ENCODE measurements around the gene RAD51D.

Gene RAD51D

DNA sequence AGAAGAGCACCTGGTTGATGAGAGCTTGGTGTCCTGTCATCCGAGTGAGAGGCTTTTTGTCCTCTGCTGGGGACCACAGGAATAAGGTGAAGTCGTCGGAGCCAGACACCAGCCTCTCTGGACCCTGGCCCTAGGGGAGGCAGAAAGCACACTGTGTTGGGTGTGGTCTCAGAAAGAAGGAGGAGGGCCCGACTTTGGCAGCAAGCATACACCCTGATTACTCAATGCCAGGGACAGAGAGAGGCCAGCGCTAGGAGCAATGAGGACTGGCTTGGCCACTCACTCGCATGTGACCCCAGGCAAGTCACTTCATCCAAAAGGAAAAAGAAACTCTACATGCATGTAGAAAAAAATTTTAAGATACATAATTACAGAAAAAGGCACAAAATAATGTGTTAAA, 15.7 kb upstream of the RAD51D start:
- DNase-seq (ENCODE audit: low read depth) = no peak
- TF ChIP-seq MYC (IDR thresholded peaks at IDR 0.05; ENCODE audit: low read depth, low read length) = no peak
- TF ChIP-seq, protein P1, sequence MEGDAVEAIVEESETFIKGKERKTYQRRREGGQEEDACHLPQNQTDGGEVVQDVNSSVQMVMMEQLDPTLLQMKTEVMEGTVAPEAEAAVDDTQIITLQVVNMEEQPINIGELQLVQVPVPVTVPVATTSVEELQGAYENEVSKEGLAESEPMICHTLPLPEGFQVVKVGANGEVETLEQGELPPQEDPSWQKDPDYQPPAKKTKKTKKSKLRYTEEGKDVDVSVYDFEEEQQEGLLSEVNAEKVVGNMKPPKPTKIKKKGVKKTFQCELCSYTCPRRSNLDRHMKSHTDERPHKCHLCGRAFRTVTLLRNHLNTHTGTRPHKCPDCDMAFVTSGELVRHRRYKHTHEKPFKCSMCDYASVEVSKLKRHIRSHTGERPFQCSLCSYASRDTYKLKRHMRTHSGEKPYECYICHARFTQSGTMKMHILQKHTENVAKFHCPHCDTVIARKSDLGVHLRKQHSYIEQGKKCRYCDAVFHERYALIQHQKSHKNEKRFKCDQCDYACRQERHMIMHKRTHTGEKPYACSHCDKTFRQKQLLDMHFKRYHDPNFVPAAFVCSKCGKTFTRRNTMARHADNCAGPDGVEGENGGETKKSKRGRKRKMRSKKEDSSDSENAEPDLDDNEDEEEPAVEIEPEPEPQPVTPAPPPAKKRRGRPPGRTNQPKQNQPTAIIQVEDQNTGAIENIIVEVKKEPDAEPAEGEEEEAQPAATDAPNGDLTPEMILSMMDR (IDR thresholded peaks at IDR 0.05; ENCODE audit: low read depth, low read length) = no peak
- TF ChIP-seq POLR2A (IDR thresholded peaks at IDR 0.05; ENCODE audit: extremely low read depth, insufficient read length) = no peak
- TF ChIP-seq, protein P2, sequence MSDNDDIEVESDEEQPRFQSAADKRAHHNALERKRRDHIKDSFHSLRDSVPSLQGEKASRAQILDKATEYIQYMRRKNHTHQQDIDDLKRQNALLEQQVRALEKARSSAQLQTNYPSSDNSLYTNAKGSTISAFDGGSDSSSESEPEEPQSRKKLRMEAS (IDR thresholded peaks at IDR 0.05; ENCODE audit: low read depth, low read length) = no peak
- no peak overlapping the region for H3K4me3 ChIP-seq (ENCODE audit: low read depth, low read length)

DNA sequence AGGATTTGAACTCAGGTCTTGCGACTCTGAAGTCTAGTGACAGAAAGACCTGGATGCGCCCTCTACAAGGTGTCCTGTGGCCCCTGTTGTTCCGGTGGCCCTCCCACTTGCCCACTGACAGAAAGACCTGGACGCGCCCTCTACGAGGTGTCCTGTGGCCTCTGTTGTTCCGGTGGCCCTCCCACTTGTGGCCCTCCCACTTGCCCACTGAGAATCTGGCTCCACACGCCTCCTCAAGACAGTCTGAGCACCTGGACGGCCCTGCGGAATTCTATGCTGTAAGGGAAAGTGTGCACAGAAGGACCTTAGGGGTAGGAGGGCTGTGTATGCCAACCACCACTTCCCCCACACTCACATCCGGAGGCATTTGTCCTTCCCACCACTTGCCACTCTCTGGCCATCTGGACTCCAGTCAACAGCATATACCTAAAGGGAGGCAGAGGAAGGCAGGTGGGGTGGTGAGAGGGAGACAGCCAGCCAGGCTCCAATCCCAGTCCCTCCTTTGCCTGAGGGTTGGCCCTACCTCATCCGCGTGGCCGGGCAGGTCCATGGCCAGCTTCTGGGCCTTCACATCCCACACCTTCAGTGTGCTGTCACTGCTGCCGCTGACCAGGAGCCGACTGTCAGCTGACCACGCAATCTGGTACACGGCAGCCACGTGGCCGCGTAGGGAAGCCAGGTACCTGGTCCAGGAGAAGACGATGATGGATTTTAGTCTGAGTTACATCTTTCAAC, 13.3 kb upstream of the RAD51D start:
- H3K4me3 ChIP-seq (ENCODE audit: low read depth, low read length) = no peak overlapping the region
- DNase-seq (ENCODE audit: low read depth) = no peak
- TF ChIP-seq, protein P1 (IDR thresholded peaks at IDR 0.05; ENCODE audit: low read depth, low read length) = no peak
- TF ChIP-seq, protein P2 (IDR thresholded peaks at IDR 0.05; ENCODE audit: low read depth, low read length) = no peak
- no peak for TF ChIP-seq MYC (IDR thresholded peaks at IDR 0.05; ENCODE audit: low read depth, low read length)
- no peak for TF ChIP-seq POLR2A (IDR thresholded peaks at IDR 0.05; ENCODE audit: extremely low read depth, insufficient read length)

DNA sequence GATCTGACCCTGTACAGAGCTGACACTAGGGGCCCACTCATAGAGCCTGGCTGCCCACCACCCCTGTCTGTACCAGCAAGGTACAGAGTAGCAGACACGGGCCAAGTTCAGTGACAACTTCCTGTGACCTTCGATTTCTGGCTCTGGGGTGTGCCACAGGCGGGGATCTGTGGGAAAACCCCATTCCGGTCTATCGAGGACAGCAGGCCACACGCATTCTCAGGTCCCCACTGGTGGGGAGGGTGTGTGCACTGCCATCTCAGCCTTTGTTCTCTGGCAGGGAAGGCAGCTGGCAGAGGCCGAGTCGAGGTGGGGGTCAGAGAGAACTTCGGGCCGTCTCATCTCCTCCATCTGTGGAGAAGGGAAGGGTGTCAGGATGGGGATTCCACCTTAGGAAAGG, 12.4 kb upstream of the RAD51D start:
- DNase-seq (ENCODE audit: low read depth) = no peak
- TF ChIP-seq POLR2A (IDR thresholded peaks at IDR 0.05; ENCODE audit: extremely low read depth, insufficient read length) (no peak), MYC (IDR thresholded peaks at IDR 0.05; ENCODE audit: low read depth, low read length) (no peak)
- TF ChIP-seq, protein P2 (IDR thresholded peaks at IDR 0.05; ENCODE audit: low read depth, low read length) = no peak
- TF ChIP-seq, protein P1 (IDR thresholded peaks at IDR 0.05; ENCODE audit: low read depth, low read length) = no peak
- H3K4me3 ChIP-seq (ENCODE audit: low read depth, low read length) = no peak overlapping the region

DNA sequence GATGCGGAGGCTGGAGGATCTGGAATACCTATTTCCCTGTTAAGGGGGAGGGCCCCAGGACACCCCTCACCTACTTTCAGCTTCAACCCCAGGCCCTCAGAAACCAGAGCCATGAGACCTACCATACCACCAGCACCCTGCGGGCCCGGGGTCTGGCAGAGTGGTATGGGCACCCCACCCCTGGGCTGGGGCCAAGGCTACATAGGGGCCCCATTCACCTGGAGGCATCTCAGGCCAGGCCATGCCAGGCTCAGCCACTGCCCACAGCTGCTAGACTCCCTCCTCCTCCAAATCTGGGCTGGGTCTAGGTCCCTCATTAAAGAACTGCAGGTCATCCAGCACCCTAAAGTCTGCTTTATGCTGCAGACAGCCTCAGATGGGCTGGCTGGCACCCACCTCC, 10.7 kb upstream of the RAD51D start:
- no peak overlapping the region for H3K4me3 ChIP-seq (ENCODE audit: low read depth, low read length)
- DNase-seq (ENCODE audit: low read depth) = no peak
- no peak for TF ChIP-seq POLR2A (IDR thresholded peaks at IDR 0.05; ENCODE audit: extremely low read depth, insufficient read length)
- TF ChIP-seq, protein P1 (IDR thresholded peaks at IDR 0.05; ENCODE audit: low read depth, low read length) = no peak
- TF ChIP-seq, protein P2 (IDR thresholded peaks at IDR 0.05; ENCODE audit: low read depth, low read length) = no peak
- TF ChIP-seq MYC (IDR thresholded peaks at IDR 0.05; ENCODE audit: low read depth, low read length) = no peak

DNA sequence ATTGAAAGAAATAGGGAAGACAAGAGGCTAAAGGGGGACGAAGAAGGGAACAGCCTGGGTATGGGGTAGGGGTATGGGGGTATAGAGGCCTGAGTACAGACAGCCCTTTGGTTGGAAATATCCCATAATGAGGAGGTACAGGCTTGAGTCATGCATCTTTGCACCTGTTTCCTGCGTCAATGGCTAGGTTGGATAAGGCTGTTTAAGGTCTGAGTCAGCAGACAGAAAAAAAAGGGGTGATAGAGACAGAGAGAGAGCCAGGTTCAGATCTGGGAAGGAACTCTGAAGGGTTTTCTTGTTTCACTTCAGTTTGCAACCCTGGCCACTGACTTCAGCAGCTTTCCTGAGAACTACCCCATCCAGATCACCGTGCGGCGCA, 10.3 kb upstream of the RAD51D start:
- TF ChIP-seq, protein P2 (IDR thresholded peaks at IDR 0.05; ENCODE audit: low read depth, low read length) = no peak
- TF ChIP-seq MYC (IDR thresholded peaks at IDR 0.05; ENCODE audit: low read depth, low read length) (no peak), POLR2A (IDR thresholded peaks at IDR 0.05; ENCODE audit: extremely low read depth, insufficient read length) (no peak)
- TF ChIP-seq, protein P1 (IDR thresholded peaks at IDR 0.05; ENCODE audit: low read depth, low read length) = no peak
- no peak for DNase-seq (ENCODE audit: low read depth)
- no peak overlapping the region for H3K4me3 ChIP-seq (ENCODE audit: low read depth, low read length)

Measured in NB4 (cell line).